Embryonic facial prominence (tissue), 1 donor: ENCODE measurements around the gene TSC22D2.

Experiments used
- DNase-seq: peaks from one replicate; pipeline ENCODE4 v3.0.0-alpha.2; 2016; ENCODE audit errors: extremely low spot score

Gene TSC22D2

DNA sequence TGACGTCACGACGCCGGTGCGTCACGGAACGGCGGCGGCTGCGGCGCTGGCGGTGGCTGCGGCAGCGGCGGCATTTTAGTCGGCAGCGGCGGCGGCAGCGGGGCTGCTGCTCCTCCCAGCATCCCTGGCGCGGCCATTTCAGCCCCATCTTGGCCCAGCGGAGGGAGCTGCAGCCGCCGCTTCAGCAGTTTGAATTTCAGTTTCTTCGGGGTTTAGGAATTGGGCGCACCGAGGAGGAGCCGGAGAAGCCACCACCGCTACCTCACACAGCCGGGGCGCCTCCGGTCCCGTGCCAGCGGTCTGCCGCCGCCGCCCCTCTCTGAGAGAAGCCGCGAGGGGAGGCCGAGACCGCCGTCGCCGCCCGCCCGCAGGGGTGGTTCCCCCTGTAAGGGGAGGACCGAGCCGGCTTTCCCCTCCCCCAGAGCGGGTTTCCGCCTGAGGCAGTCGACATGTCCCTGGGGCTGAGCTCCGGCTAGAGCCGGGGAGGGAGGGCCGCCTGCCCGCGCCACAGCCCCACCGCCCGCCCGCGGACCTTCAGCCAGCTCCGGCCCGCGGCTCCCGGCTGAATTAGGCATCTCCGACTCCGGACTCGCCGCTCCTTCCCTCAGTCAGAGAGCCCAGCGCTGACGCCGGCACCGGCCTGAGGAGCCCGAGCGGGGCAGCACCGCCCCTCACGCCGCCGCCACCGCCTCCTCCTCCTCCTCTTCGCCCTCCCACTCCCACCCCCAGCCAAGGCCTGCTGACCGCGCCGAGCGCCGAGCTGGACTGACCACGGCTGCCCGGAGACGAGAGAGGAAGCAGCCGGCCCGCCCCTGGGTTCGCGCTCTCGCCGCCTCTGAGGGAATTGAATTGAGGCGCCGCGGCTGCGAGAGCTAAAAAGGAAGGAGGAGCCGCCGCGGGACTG, at the start of gene TSC22D2:
TSS of gene TSC22D2 (plus strand) at position 78 of the 904 bp plus-strand sequence. CDS start 1,053 bp downstream, outside the sequence.
- peak; percentile 91 for DNase-seq

DNA sequence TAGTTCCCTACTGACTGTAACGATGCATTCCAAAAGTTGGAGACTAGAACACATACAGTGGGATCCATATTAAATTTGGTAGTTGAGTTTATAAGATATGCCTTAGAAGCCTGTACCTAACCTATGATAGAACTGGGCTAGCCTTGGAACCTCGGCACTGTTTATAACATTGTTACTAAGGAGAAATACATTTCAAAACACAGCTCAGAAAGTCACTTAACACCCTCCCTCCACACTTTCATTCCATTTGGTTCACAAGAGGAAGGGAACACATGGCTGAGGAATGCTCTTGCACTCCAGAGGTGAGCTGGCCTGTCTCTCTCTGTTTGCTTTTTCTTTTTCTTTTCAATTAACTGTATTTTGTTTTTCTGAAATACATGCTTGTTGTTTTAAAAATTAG, 48.7 kb upstream of the TSC22D2 start:
- DNase-seq: no peak

DNA sequence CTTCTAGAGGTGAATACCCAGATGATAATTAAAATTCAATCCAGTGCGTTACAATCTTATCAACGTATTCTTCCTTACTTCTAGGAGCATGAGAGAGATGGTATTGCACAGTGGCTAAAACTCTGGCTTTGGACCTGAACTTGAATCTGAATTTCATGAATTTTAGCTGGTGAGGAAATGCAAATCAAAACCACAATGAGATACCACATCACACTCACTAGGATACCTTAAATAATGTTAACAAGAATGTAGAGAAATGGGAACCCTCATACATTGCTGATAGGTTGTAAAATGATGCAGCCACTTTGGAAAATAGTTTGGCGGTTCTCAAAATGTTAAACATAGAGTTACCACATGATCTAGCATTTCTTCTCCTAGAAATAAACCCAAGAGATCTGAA, 47.1 kb upstream of the TSC22D2 start:
- no peak for DNase-seq

DNA sequence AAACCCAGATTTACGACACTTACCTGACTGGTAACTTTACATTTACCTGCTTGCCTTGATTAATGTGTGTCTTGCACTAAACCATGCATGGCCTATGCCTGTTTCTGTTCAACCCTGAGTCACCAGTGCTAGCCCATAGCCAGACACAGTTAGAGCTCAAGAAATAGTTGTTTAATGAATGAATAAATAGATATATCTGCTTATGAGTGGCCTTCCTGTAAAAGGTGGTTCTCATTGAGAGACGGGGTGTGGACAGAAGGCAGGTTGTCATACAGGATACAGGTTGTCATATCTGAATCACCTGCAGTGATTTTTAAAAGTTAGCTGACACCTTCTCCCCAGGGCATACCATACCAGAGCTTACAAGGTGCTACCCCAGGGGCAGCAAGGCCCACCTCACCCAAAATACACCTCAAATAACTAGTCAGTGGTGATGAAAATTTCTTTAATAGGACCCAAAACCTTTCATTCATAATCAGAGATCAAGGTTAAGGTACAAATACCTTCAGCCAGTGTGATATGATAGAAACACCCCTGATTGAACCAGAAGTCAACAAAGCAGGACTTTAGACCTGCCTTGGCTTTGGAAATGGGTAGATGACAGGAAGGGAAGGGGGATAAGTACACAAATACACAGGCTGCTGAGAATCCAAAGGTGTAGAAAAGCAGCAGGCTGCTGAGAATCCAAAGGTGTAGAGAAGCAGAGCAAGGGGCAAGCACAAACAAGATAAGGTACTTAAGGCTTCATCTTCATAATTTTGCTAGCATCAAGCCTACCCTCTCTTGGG, 45.4 kb upstream of the TSC22D2 start:
- DNase-seq: no peak

DNA sequence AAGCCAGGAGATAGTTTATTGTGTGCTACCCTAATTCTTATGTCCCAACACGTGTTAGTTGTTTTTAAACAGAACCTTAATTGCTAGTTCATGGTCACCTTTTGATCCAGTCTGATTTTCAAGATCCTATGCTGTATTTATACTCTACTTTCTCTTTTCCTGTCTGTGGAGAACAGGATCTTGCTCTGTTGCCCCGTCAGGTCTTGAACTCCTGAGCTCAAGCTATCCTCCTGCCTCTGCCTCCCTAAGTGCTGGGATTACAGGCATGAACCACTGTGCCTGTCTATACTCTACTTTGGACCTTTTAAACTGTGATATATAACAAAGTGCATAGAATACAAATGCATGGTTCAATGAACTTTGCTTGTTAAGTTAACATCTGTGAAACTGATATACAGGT, 44.7 kb upstream of the TSC22D2 start:
- DNase-seq: no peak

DNA sequence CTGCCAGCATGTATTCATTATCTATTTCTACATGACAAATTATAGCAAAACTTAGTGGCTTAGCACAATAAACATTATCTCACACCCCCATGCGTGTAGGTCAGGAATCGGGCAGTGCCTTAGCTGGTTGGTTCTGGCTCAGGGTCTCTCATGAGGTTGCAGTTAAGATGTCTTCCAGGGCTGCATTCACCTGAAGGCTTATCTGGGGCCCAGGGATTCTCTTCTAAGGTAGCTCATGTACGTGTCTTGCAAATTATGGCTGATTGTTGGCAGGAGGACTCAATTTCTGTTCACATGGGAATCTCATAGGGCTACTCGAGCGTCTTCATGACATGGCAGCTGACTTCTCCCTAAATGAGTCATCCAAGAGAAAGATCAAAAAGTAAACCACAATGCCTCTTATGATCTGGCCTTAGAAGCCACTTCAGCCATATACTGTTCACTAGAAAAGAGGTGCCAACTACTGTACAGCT, 42.9 kb upstream of the TSC22D2 start:
- DNase-seq: no peak

DNA sequence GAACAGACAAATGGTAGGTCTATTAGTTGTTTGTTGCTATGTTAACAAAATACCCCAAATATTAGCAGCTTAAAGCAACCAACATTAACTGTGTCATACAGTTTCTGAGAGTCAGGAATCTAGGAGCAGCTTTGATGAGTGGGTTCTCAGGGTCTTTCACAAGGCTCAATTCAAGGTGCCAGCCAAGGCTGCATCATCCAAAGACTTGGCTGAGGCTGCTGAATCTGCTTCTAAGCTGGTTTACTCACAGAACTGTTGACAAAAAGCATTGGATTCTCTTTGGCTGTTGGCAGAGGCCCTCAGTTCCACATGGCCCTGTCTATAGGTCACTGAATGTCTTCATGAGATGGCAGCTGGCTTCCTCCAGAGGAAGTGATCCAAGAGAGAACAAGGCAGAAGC, 40.3 kb upstream of the TSC22D2 start:
- DNase-seq: no peak

DNA sequence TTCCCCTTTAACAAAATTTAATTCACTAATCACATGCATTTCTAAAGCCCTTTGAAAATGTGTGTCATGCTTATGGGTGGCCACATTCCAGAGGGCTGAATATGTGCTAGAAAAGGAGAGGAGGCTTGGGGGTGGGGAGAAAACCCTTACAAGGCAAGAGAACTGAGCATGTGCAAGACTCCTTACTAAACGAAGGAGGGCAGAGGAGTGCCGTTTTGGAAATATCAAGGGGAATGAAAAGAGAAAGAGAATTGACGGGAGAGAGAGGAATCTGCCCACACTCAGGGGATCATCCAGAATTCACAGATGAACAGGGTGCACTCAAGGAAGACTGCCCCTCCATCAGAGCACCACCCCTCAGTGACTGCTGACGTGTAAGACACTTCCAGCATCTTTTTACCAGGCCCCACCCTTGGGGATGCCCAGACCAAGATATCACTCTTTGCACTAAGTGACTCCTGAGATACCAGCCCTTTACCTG, 37.9 kb upstream of the TSC22D2 start:
- peak; percentile 70 for DNase-seq

DNA sequence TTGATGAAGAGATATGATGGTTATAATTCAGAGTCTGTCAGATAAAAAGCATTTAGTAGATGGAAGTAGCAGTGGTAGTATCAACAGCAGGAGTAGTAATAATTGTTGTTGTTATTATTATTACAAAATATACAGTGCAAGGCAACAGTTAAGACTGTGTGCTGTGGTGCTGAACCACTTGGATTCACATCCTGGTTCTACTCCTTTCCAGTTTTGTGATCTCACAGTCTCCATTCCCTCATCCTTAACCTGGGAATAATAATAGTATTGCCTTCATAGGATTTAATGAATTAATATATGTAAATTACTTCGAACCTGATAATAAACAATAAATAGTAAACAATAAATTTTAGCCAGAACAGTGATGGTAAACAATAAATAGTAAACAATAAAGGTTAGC, 37.1 kb upstream of the TSC22D2 start:
- no peak for DNase-seq

DNA sequence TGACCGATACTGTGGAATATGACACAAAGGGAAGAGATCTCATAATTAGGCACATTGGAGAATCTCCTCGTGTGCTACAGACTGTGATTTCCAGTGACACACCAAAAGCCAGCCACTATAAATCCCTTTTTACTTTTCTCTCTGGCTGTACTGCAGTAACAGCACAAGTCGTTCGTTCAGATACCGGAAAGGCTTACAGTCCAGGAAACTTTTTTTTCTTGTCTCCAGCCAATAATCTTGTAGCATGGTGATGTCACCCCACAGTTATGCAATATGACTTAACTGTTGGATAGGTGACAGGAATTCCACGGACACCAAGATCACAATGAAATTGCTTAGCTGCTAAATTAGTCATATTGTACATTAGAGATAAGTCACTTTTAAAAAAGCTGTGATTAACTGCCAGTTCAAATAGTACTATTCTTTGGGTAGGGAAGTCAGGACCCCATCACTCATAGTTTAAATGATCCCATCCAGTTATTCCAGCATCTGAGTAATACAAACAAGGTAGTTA, 36.3 kb upstream of the TSC22D2 start:
- DNase-seq: peak; percentile 80

DNA sequence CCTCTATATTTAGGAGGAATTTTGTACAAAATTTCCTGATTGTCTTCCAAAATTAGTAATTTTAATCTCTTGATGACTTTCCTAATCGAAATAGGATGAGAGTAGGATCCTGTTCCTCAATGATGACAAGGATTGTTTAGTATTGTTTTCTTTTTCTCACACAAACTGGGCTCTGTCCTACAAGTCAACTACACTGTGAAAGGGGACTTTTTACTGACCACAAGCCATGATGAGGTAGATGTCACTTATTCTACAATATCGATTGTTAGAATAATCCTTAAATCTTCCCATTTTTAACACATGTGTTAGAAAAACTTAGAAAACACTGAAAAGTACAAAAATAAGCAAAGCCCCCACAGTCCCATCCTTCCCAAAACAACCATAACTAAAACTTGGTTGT, 35.8 kb upstream of the TSC22D2 start:
- DNase-seq: no peak

DNA sequence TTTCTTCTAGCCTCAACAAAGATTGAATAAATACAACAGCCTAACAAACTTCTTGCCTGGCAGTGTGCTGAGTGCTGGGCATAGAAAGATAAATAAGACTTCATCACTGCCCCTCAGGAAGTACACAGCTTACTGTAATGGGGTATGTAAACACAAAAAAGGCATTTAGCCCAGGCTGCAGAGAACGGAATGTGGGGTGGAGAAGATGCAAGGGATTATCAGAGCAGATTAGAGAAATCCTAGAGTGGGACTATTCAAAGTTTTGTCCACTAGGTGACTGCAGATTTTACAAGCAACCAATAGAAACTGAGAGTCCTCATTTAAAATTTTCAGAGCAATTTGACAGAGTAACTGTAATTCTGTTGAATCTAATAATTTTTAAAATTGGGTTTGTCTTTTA, 35.4 kb upstream of the TSC22D2 start:
- no peak for DNase-seq

DNA sequence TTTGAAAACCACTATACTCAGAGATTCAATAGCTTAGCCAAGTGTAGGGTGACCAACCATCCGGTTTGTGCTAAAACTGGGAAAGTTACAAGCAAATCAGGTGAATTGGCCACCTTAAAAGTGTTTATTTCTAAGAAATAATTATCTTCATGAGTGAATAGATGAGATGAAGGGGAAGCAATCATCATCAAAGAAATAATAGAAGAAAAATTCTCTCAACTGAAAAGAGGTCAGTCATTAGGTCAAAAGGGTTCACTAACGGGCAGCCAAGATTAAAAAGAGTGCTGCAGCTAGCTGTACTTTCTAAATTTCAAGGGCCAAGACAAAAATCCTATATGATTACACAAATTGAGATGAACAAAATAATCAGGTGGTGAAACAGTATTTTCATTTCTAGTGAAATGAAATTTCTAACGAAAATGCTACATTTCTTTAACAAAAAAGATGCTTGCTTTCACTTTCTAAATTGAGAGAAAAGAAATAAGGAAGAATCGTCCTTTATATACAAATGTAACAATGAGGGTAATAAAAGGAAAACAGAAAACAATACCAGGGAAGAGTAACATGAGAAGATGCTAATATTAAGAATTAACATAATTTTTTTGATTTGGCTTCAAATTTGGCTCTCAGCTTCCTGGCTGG, 34.7 kb upstream of the TSC22D2 start:
- DNase-seq: no peak

DNA sequence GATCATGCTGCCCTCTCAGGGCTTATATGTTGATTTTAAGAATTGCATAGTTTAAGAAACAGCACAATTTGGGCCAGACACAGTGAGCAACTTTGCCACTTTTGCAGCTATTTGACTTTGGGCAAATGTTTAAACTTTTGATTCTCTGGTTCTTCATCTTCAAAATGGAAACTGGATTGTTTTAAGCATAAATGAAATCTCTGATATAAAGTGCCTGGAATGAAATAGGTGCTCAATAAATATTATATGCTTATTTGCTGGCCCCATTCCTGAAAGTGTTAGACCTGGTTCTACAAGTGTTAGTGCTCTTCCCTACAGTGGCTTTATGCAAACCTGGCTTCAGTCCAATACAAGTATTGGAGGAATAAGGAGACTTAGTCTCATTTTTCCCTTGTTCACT, 33.1 kb upstream of the TSC22D2 start:
- no peak for DNase-seq

DNA sequence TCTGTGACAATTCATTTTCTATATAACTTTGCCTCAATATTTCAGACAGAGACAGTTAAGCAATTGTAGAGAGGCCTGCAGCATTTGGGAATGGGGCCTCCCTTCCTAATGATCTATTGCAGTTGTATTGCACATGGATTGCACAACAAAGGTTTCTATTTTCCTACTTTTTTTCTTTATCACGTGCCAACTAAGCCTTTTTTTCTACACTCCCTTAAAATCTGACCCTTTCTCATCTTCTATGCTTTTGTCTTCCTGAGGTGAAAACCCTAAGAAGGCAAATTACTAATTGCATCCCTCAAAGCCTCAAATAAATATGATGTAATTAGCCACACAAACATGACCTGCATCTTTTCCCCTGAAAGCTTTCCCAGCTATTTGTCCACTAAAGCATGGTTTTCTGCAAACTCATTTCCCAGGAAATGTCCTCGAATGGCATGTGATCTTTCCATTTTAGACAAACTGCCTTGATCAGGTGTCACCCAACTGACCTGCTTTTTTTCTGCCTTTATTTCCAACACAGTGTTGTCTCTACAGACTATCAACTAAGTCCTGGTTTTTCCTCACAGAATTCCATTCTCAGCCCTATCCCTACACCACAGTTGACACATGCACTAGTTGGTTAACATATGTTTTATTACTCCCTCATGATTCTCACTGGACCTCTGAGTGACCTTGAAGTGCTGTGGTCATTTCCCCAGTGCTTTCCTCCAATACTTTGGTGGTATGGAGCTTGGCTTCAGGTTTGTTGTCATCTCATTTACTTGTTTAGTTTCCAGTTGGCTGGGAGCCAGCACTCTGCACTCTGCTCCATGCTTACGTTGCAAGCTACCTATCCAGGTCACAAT, 31.9 kb upstream of the TSC22D2 start:
- no peak for DNase-seq

DNA sequence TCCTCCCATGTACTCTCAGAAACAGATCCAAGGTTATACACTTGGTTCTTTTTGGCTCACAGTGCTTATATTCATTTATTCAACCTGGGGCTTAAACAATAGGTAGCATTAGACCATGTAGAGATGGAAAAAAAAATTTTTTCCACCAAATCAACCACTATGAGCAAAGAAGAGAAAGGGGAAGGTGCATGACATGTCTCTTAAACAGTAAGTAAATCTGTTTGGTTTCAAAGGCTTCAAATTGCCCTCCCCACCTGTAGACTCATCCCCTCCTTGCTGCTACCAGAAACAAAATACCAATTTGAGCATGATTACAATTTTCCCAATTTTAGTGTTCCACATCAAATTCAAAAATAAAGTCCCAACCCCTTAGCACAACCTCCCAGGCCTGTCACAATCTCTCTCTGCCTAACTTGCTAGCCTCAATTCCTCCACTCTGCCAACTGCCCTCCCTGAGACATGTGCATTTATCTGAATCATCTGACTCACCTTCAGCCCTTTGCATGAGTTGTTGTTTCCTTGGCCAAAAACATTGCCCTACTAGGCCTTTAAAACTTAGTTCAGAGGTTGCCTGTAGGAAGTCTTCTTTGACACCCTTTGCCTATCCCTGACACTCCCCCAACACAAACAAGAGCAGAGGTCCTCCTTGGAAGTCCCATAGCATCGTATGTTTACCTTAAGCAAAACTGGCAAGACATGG, 30.3 kb upstream of the TSC22D2 start:
- DNase-seq: no peak

DNA sequence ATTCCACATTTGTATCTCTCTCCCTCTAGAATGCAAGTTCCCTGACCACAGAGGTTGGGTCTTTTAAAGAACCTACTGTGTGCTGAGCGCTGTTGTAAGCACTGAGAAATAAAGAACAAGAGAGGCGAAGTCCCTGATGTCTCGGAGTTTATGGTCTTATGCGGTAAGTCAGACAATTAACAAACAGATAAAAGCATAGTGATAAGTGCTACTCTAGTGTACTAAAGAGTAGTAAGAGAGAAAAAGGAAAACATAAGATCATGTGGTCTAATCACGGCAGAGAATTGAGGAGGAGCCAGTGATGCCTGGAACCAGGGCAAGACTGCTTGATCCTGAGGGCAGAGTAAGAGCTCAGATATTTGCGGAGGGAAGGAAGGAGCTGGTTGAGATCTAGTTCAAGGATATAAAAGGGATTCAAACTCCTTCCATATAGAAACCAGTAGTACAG, 29.8 kb upstream of the TSC22D2 start:
- DNase-seq: no peak

DNA sequence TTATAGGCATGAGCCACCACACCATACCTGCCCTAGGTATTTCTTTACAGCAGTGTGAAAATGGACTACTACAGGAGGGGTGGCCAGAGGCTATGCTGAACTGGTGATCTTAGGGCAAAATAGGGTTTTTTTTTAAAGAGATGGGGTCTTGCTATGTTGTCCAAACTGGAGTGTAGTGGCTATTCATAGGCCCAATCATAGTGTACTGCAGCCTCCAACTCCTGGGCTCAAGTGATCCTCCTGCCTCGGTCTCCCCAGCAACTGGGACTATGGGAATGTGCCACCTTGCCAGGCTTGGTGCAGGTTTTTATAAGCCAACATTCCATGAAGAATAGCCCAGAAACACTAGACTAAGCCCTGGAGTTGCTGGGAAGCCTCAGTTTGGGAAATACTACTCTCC, 28.6 kb upstream of the TSC22D2 start:
- no peak for DNase-seq

DNA sequence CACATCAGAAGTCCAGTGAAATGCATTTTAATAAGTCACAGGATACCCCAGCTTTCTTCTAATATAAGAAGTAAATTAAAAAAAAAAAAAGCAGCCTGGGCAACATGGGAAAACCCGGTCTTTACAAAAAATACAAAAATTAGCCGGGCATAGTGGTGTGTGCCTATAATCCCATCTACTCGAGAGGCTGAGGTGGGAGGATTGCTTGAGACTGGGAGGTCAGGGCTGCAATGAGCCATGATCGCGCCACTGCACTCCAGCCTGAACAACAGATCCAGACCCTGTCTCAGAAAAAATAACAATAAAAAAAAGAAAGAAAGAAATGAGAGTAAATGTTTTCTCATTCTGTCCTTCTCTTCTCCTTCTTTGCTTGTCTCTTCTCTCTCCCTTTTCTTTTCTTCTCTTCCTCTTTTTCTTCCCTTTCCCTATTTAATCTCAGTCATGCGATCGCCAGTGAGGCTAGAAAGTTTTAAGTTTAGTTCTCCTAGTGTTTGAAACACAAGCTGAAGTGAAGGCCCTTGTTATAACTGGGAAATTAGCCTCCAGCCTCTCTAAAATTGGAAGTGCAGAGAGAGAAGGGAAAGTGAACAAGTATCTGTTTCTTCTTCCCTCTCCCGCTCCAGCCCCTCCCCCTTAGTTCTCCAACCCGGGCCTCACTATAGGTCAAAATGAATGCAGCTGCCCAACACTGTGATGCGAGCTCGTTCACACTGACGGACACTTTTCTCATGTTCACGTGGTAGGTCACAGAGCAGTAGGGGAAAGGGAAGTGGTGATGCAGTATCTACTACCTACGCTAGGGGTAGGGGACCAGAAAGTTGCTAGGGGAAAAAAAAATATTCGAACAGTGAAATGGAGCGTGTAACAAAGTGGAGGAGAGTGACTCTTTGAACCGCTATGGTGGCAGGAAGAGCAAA, 23.5 kb upstream of the TSC22D2 start:
- no peak for DNase-seq
